Large intestine (tissue), 3 donors: ENCODE results near the gene ELP4. TPM values are rescaled to one million over a fixed set of nuclear protein-coding genes. Genes with fewer than 3 reads are reported as not detected.

Experiments used
- DNase-seq, 2 donors: peaks; one replicate each; pipeline versions ENCODE4 v3.0.0 to v3.0.0-alpha.2; 2013
- H3K27ac ChIP-seq: one replicate; pipeline ENCODE4 v1.5.1; 2013; ENCODE audit warnings: low read length
- H3K27me3 ChIP-seq: 2 replicates; pipeline ENCODE4 v1.6.1; 2013; ENCODE audit warnings: low read length; ENCODE audit not compliant: control insufficient read depth, insufficient read depth
- H3K36me3 ChIP-seq: 2 replicates; pipeline ENCODE4 v1.6.1; 2013; ENCODE audit warnings: low read length; ENCODE audit not compliant: control insufficient read depth, insufficient read depth
- H3K4me1 ChIP-seq: one replicate; pipeline ENCODE4 v1.6.1; 2013; ENCODE audit warnings: low read length; ENCODE audit not compliant: control insufficient read depth, insufficient read depth
- H3K4me3 ChIP-seq: one replicate; pipeline ENCODE4 v1.5.1; 2013; ENCODE audit warnings: low read length
- H3K9me3 ChIP-seq: one replicate; pipeline ENCODE4 v1.6.1; 2013; ENCODE audit warnings: mild to moderate bottlenecking, low read depth, low read length, moderate library complexity; ENCODE audit not compliant: control insufficient read depth
- WGBS: methylation state at CpG from one replicate; pipeline ENCODE4 v1.1.5; 2013; ENCODE audit warnings: low lambda C conversion rate; ENCODE audit not compliant: insufficient coverage; 5-methylcytosine and 5-hydroxymethylcytosine counted together
- polyA plus RNA-seq: library from polyadenylated mRNA; unstranded; fragments of 120-200 nt; gene quantifications from one replicate; pipeline ENCODE4 v1.2.1, GENCODE V29; 2013

The ELP4 gene
- polyA plus RNA-seq, 1 donor = 14.4 TPM

- Histone ChIP-seq H3K36me3 (no peaks in the 10 kb centered on the region), H3K9me3 (peaks cover 36% of the 10 kb centered on the region), H3K4me3 (no peak overlapping the region), H3K27ac (no peak overlapping the region), H3K4me1 (peaks cover 7% of the 10 kb centered on the region), H3K27me3 (peaks cover 99% of the 10 kb centered on the region)
- DNase-seq = no peak
- 23% methylated on average over 6 of the region's 17 CpGs for WGBS
Observed at GRCh38 chr11:31822175-31822926, 312.8 kb downstream of the ELP4 start.

GRCh38 chr11:31822927-31823643 is 313.5 kb downstream of the ELP4 start:
- peaks cover under 1% of the 10 kb centered on the region for H3K4me1 ChIP-seq
- H3K9me3 ChIP-seq = peaks cover 31% of the 10 kb centered on the region
- H3K4me3 ChIP-seq = no peak overlapping the region
- WGBS = no CpG with 5 or more reads among the region's 14 CpGs
- no peaks in the 10 kb centered on the region for H3K36me3 ChIP-seq
- DNase-seq = no peak
- no peak overlapping the region for H3K27ac ChIP-seq
- H3K27me3 ChIP-seq = peaks cover 99% of the 10 kb centered on the region

- Histone ChIP-seq H3K4me3 (no peak overlapping the region), H3K4me1 (no peaks in the 10 kb centered on the region), H3K27me3 (peaks cover 99% of the 10 kb centered on the region), H3K9me3 (peaks cover 30% of the 10 kb centered on the region), H3K27ac (no peak overlapping the region), H3K36me3 (no peaks in the 10 kb centered on the region)
- no CpG with 5 or more reads among the region's 24 CpGs for WGBS
- no peak for DNase-seq
Observed at GRCh38 chr11:31823644-31824331, 314.2 kb downstream of the ELP4 start.

- Histone ChIP-seq H3K36me3 (no peaks in the 10 kb centered on the region), H3K4me1 (no peaks in the 10 kb centered on the region), H3K27me3 (peaks cover 98% of the 10 kb centered on the region), H3K9me3 (peaks cover 26% of the 10 kb centered on the region), H3K4me3 (no peak overlapping the region), H3K27ac (no peak overlapping the region)
- no CpG with 5 or more reads among the region's 18 CpGs for WGBS
- DNase-seq = no peak
Observed at GRCh38 chr11:31824332-31824878, 314.8 kb downstream of the ELP4 start.

GRCh38 chr11:31824879-31825837 is 315.6 kb downstream of the ELP4 start:
- WGBS = 0% methylated on average over 2 of the region's 52 CpGs
- H3K36me3 ChIP-seq = no peaks in the 10 kb centered on the region
- DNase-seq = no peak
- no peak overlapping the region for H3K4me3 ChIP-seq
- H3K4me1 ChIP-seq = no peaks in the 10 kb centered on the region
- H3K9me3 ChIP-seq = peaks cover 22% of the 10 kb centered on the region
- H3K27me3 ChIP-seq = peaks cover 98% of the 10 kb centered on the region
- H3K27ac ChIP-seq = no peak overlapping the region

- H3K4me1 ChIP-seq = no peaks in the 10 kb centered on the region
- H3K9me3 ChIP-seq = peaks cover 18% of the 10 kb centered on the region
- no peak overlapping the region for H3K27ac ChIP-seq
- H3K4me3 ChIP-seq = no peak overlapping the region
- whole genome bisulfite sequencing = no CpG with 5 or more reads among the region's 37 CpGs
- DNase-seq = no peak
- peaks cover 94% of the 10 kb centered on the region for H3K27me3 ChIP-seq
- H3K36me3 ChIP-seq = no peaks in the 10 kb centered on the region
Observed at GRCh38 chr11:31825838-31826484, 316.4 kb downstream of the ELP4 start.

GRCh38 chr11:31826536-31827438 is 317.2 kb downstream of the ELP4 start:
- Histone ChIP-seq H3K9me3 (peaks cover 18% of the 10 kb centered on the region), H3K27me3 (peaks cover 93% of the 10 kb centered on the region), H3K4me3 (no peak overlapping the region), H3K27ac (no peak overlapping the region), H3K36me3 (no peaks in the 10 kb centered on the region), H3K4me1 (no peaks in the 10 kb centered on the region)
- no peak for DNase-seq
- WGBS = 18% methylated on average over 4 of the region's 55 CpGs

- Histone ChIP-seq H3K36me3 (no peaks in the 10 kb centered on the region), H3K27ac (no peak overlapping the region), H3K9me3 (peaks cover 18% of the 10 kb centered on the region), H3K4me3 (no peak overlapping the region), H3K4me1 (no peaks in the 10 kb centered on the region), H3K27me3 (peaks cover 92% of the 10 kb centered on the region)
- WGBS = no CpG with 5 or more reads among the region's 18 CpGs
- no peak for DNase-seq
Observed at GRCh38 chr11:31827455-31828206, 318.1 kb downstream of the ELP4 start.
